Nephron (organoid): Measurements from ENCODE around the gene ZCWPW2.

ENCODE experiments used
- H3K27ac Mint-ChIP-seq, 3 experiments: 2 replicates each; pipeline ENCODE4 v1.8.0; 2020; ENCODE audit warnings: mixed read lengths in 3 of 3, mild to moderate bottlenecking in 2 of 3, moderate library complexity in 1 of 3
- H3K27me3 Mint-ChIP-seq: 2 replicates; pipeline ENCODE4 v1.8.0; 2021; ENCODE audit warnings: low read depth, mild to moderate bottlenecking, moderate library complexity, mixed read lengths
- H3K36me3 Mint-ChIP-seq: 2 replicates; pipeline ENCODE4 v1.8.0; 2020; ENCODE audit warnings: low read depth, mixed read lengths
- H3K4me1 Mint-ChIP-seq: 2 replicates; pipeline ENCODE4 v1.8.0; 2020; ENCODE audit warnings: mixed read lengths
- H3K4me3 Mint-ChIP-seq, 3 experiments: 2 replicates each; pipeline ENCODE4 v1.8.0; 2020; ENCODE audit warnings: mild to moderate bottlenecking in 3 of 3, mixed read lengths in 3 of 3, moderate library complexity in 2 of 3
- H3K9me3 Mint-ChIP-seq: 2 replicates; pipeline ENCODE4 v1.8.0; 2020; ENCODE audit warnings: mixed read lengths
- TF ChIP-seq, protein P1 (sequence below), 3 experiments: fragments of 200-600 bp; sonication (generic); IDR thresholded peaks; one replicate each; pipeline ENCODE4 v1.5.0; 2021; ENCODE audit warnings: antibody characterized with exemption in 3 of 3; ENCODE audit not compliant: unreplicated experiment in 3 of 3

Gene ZCWPW2

DNA sequence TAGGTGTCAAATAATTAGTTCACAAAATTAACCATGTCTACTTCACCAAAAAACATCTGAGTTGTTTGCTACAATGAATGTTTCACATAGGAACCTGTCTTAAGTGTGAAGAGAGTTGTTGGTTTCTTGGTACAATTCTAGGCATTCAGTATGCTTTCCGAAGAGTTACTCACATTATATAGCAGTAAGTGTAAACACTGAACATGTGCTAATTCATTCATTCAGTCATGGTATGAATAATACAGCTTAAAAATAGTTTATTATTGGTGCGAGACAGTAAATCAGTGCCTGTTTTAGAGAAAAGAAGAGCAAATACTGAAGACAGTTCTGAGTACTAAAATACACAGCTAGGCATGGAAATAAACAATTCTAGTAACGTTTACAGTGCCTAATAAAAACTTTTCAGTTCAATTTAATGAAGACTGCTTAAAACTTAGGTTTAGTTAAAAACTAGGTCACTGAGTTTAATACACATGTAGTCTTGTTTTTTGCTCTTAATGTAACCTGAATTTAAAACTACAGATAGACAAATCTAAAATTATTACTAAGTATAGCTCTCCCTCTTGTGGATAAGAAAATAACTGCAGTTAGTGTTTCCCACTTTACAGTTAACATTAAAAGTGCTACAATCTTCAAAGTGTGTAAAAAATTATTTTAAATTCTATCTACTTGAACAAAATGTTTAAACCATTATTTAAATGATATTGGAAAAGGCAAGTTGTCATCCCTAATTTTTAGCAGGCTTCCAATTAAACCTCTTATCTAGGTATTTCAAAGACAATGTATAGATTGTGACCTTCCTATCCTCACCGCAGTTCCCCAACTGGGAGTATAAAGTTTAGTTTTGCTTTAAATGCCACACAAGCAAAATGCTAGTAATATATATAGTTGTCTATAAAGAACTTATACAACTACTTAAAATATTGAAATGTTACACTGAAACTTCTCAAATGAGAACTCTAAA is 20.1 kb upstream of the ZCWPW2 start:
- H3K4me1 Mint-ChIP-seq = no peaks in the 10 kb centered on the region
- TF ChIP-seq, protein P1, sequence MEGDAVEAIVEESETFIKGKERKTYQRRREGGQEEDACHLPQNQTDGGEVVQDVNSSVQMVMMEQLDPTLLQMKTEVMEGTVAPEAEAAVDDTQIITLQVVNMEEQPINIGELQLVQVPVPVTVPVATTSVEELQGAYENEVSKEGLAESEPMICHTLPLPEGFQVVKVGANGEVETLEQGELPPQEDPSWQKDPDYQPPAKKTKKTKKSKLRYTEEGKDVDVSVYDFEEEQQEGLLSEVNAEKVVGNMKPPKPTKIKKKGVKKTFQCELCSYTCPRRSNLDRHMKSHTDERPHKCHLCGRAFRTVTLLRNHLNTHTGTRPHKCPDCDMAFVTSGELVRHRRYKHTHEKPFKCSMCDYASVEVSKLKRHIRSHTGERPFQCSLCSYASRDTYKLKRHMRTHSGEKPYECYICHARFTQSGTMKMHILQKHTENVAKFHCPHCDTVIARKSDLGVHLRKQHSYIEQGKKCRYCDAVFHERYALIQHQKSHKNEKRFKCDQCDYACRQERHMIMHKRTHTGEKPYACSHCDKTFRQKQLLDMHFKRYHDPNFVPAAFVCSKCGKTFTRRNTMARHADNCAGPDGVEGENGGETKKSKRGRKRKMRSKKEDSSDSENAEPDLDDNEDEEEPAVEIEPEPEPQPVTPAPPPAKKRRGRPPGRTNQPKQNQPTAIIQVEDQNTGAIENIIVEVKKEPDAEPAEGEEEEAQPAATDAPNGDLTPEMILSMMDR (IDR thresholded peaks at IDR 0.05; ENCODE audit: unreplicated experiment in 3 of 3) = peak; percentile 51 to 91 (median 61)
- no peak overlapping the region for H3K4me3 Mint-ChIP-seq
- no peak overlapping the region for H3K27ac Mint-ChIP-seq
- H3K9me3 Mint-ChIP-seq = no peaks in the 10 kb centered on the region
- H3K27me3 Mint-ChIP-seq = no peaks in the 10 kb centered on the region
- peaks cover 29% of the 10 kb centered on the region for H3K36me3 Mint-ChIP-seq

DNA sequence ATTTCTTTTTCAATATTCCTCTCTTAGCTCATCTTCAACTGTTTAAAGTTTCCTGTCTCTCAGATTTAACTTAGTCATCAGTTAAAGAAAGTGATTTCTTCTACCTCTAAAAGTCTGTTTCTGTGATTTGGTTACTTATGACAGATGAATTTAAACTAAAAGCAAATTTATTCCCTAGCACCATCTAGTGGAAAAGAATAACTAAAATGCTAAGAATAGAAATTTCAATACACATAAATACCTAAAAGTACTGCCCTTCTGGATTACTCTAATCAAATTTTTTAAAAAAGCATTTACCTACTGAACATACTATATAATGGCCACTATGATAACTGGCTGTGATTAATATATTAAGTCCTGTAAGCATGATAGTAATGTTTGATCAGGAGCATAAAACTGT is 14.0 kb upstream of the ZCWPW2 start:
- no peaks in the 10 kb centered on the region for H3K4me1 Mint-ChIP-seq
- TF ChIP-seq, protein P1 (IDR thresholded peaks at IDR 0.05; ENCODE audit: unreplicated experiment in 3 of 3) = peak in 2 of 3 experiments; percentile 9 to 21
- no peak overlapping the region for H3K4me3 Mint-ChIP-seq
- no peaks in the 10 kb centered on the region for H3K27me3 Mint-ChIP-seq
- H3K9me3 Mint-ChIP-seq = no peaks in the 10 kb centered on the region
- H3K27ac Mint-ChIP-seq = no peak overlapping the region
- peaks cover 31% of the 10 kb centered on the region for H3K36me3 Mint-ChIP-seq

DNA sequence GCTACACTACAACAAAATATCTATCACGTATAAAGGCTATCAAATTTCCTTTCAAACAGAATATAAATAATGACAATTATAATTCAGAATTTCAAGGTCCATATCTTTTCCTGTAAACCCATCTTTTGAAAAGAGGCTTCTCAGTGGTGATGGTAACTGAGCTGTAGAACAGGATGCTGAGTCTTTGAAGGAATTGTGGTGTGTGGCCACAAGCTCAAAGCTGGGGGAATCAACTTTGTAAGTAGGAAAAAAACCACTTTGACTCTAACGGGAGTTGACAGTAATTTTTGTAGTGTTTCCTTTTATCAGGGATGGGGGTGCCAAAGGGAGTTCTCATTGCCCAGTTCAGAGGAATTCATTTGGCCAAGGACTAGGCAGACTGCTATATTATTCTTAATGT is 13.3 kb upstream of the ZCWPW2 start:
- no peaks in the 10 kb centered on the region for H3K4me1 Mint-ChIP-seq
- H3K36me3 Mint-ChIP-seq = peaks cover 37% of the 10 kb centered on the region
- no peak overlapping the region for H3K4me3 Mint-ChIP-seq
- no peak overlapping the region for H3K27ac Mint-ChIP-seq
- no peaks in the 10 kb centered on the region for H3K27me3 Mint-ChIP-seq
- no peaks in the 10 kb centered on the region for H3K9me3 Mint-ChIP-seq
- TF ChIP-seq, protein P1 (IDR thresholded peaks at IDR 0.05; ENCODE audit: unreplicated experiment in 3 of 3) = no peak

DNA sequence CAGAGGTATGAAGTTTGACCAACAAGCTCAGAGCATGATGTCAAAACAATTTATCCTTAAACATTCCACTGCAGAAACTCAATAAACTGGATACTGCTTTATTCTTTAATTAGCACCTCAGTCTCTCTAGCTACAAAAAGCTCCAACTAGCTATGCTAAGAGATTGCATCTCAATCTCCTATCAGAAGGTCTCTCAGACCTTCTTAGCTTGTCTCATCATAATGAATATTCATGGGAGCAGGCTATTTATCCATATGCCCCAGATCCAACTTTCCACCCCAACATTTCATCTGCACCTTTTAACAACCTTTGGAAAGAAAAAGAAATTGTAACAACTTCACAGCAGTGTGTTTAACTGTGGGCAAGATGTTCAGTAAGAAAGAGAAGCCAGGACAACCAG is 11.3 kb upstream of the ZCWPW2 start:
- Mint-ChIP-seq H3K4me1 (peaks cover 4% of the 10 kb centered on the region), H3K4me3 (no peak overlapping the region), H3K36me3 (peaks cover 28% of the 10 kb centered on the region), H3K27ac (no peak overlapping the region), H3K27me3 (no peaks in the 10 kb centered on the region), H3K9me3 (no peaks in the 10 kb centered on the region)
- TF ChIP-seq, protein P1 (IDR thresholded peaks at IDR 0.05; ENCODE audit: unreplicated experiment in 3 of 3) = no peak

DNA sequence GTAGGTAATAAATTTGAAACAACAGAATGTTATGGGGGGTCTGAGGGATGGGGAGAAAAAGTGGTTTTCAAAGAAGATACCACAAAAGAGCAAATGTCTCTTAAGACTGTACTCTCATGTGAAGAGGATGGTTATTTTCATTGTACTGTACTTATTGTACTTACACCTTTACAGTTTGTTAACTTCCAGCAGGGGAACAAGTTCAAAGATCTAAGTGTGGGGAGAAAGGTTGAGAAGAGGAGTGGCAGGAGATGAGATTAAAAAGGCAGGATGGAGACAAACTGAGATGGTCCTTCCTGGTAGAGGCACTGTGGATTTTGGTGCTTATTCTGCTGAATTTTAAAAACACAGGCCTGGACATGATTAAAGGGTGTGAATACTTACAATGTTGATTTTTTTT is 5.4 kb upstream of the ZCWPW2 start:
- peaks cover 50% of the 10 kb centered on the region for H3K4me1 Mint-ChIP-seq
- no peaks in the 10 kb centered on the region for H3K9me3 Mint-ChIP-seq
- H3K4me3 Mint-ChIP-seq = no peak overlapping the region
- H3K27ac Mint-ChIP-seq = no peak overlapping the region
- peaks cover 14% of the 10 kb centered on the region for H3K36me3 Mint-ChIP-seq
- TF ChIP-seq, protein P1 (IDR thresholded peaks at IDR 0.05; ENCODE audit: unreplicated experiment in 3 of 3) = no peak
- no peaks in the 10 kb centered on the region for H3K27me3 Mint-ChIP-seq

DNA sequence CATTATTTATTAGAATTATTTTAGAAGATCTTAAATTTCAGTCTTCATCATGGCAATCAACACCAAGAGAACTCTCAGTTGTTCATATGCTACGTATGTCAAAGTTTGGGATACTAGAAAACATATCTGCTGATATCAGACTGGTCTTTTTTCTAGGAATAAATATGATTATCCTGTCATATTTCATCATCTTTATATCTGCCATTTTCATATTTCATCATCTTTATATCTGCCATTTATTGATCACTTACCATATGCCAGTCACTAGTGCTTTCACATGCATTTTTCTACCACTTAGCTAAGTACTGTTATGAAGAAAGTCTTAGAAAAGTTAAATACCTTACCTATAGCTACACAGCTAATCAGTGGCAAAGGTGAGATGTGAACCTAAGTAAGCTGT is 2.8 kb upstream of the ZCWPW2 start:
- TF ChIP-seq, protein P1 (IDR thresholded peaks at IDR 0.05; ENCODE audit: unreplicated experiment in 3 of 3) = no peak
- H3K4me3 Mint-ChIP-seq = peak overlapping the region in 2 of 3 experiments; percentile 55 to 98

More for the DNA sequence above, 2.8 kb upstream of the ZCWPW2 start:
- H3K27me3 Mint-ChIP-seq = no peaks in the 10 kb centered on the region
- peaks cover 4% of the 10 kb centered on the region for H3K36me3 Mint-ChIP-seq
- peaks cover 5% of the 10 kb centered on the region for H3K9me3 Mint-ChIP-seq
- peaks cover 61% of the 10 kb centered on the region for H3K4me1 Mint-ChIP-seq
- no peak overlapping the region for H3K27ac Mint-ChIP-seq
